ENCODE measurements around the gene CKLF.
A peak's percentile ranks its signal among the peaks of the same experiment; 100 is the strongest.
"Not testable (repeated sequence)": the region's sequence is repeated elsewhere in the genome, so short reads cannot be mapped to it uniquely, and the experiment has no call there.

The CKLF gene

GRCh38 chr16:66598111-66598510, 45.7 kb downstream of the CKLF start:
- DNase-seq (ENCODE audit: low read depth): no peak

GRCh38 chr16:66599726-66600125, 47.4 kb downstream of the CKLF start:
- DNase-seq (ENCODE audit: low read depth): no peak

GRCh38 chr16:66600477-66600876, 48.1 kb downstream of the CKLF start:
- no peak for DNase-seq (ENCODE audit: low read depth)

GRCh38 chr16:66601471-66601870, 49.1 kb downstream of the CKLF start:
- DNase-seq (ENCODE audit: low read depth): no peak

- peak; percentile 55 for DNase-seq (ENCODE audit: low read depth)
Observed at GRCh38 chr16:66603537-66604375, 51.4 kb downstream of the CKLF start.

GRCh38 chr16:66604376-66605176, 52.2 kb downstream of the CKLF start, which contains the start of gene CMTM3:
Gene CMTM3, plus strand, starts transcription at chr16:66604704. Its CDS starts 102 bp downstream, at chr16:66604806.
- DNase-seq (ENCODE audit: low read depth): peak; percentile 58

- peak; percentile 26 for DNase-seq (ENCODE audit: low read depth)
Observed at GRCh38 chr16:66605177-66605978, 53.0 kb downstream of the CKLF start.

GRCh38 chr16:66605979-66606751, 53.8 kb downstream of the CKLF start:
- DNase-seq (ENCODE audit: low read depth): no peak

- peak; percentile 82 for DNase-seq (ENCODE audit: low read depth)
Observed at GRCh38 chr16:66608241-66609138, 56.1 kb downstream of the CKLF start.

GRCh38 chr16:66609139-66609510, 56.7 kb downstream of the CKLF start:
- DNase-seq (ENCODE audit: low read depth): no peak

- no peak for DNase-seq (ENCODE audit: low read depth)
Observed at GRCh38 chr16:66610111-66610820, 57.9 kb downstream of the CKLF start.

- DNase-seq (ENCODE audit: low read depth): not testable (repeated sequence)
Observed at GRCh38 chr16:66611911-66612310, 59.5 kb downstream of the CKLF start.

- no peak for DNase-seq (ENCODE audit: low read depth)
Observed at GRCh38 chr16:66612422-66612821, 60.0 kb downstream of the CKLF start.

- DNase-seq (ENCODE audit: low read depth): no peak
Observed at GRCh38 chr16:66614161-66614802, 61.9 kb downstream of the CKLF start.
